Trophoblast cell (in vitro differentiated cells and primary cell): Measurements from ENCODE around the gene NEGR1.

Source experiments
- DNase-seq, 2 donors: peaks; one replicate each; pipeline ENCODE4 v3.0.0-alpha.2; 2016
- H2AFZ ChIP-seq: 2 replicates; pipeline ENCODE4 v1.6.1; 2013; ENCODE audit warnings: low read length, moderate library complexity, mild to moderate bottlenecking; ENCODE audit not compliant: insufficient read depth, poor library complexity
- H2AK5ac ChIP-seq: 2 replicates; pipeline ENCODE4 v1.6.1; 2013; ENCODE audit warnings: mild to moderate bottlenecking, low read length
- H2BK120ac ChIP-seq: 2 replicates; pipeline ENCODE4 v1.6.1; 2013; ENCODE audit warnings: low read length, mild to moderate bottlenecking, moderate library complexity; ENCODE audit not compliant: insufficient read depth, poor library complexity
- H2BK12ac ChIP-seq: 2 replicates; pipeline ENCODE4 v1.6.1; 2013; ENCODE audit warnings: mild to moderate bottlenecking, low read length, moderate library complexity
- H2BK5ac ChIP-seq: 2 replicates; pipeline ENCODE4 v1.6.1; 2013; ENCODE audit warnings: low read length, low read depth, moderate library complexity, mild to moderate bottlenecking; ENCODE audit not compliant: poor library complexity
- H3K14ac ChIP-seq: 2 replicates; pipeline ENCODE4 v1.6.1; 2013; ENCODE audit warnings: mild to moderate bottlenecking, low read length
- H3K18ac ChIP-seq: 2 replicates; pipeline ENCODE4 v1.6.1; 2013; ENCODE audit warnings: mild to moderate bottlenecking, low read length
- H3K23ac ChIP-seq: 2 replicates; pipeline ENCODE4 v1.6.1; 2013; ENCODE audit warnings: low read length
- H3K27ac ChIP-seq: 2 replicates; pipeline ENCODE4 v1.5.1; 2013; ENCODE audit warnings: low read depth, mild to moderate bottlenecking, inconsistent platforms, low read length, moderate library complexity
- H3K27me3 ChIP-seq: 2 replicates; pipeline ENCODE4 v1.6.1; 2013; ENCODE audit warnings: inconsistent platforms, mild to moderate bottlenecking, low read length, moderate library complexity; ENCODE audit not compliant: insufficient read depth
- H3K36me3 ChIP-seq, 2 experiments: 1 replicate in 1 of 2; 2 replicates in 1 of 2; pipeline ENCODE4 v1.6.1; 2013; ENCODE audit warnings: low read length in 2 of 2, mild to moderate bottlenecking in 2 of 2, moderate library complexity in 1 of 2; ENCODE audit not compliant: insufficient read depth in 2 of 2, control insufficient read depth in 1 of 2
- H3K4ac ChIP-seq: 2 replicates; pipeline ENCODE4 v1.6.1; 2013; ENCODE audit warnings: low read depth, mild to moderate bottlenecking, low read length, moderate library complexity
- H3K4me1 ChIP-seq, 2 experiments: 1 replicate in 1 of 2; 2 replicates in 1 of 2; pipeline ENCODE4 v1.6.1; 2013; ENCODE audit warnings: low read length in 2 of 2, mild to moderate bottlenecking in 2 of 2, moderate library complexity in 1 of 2; ENCODE audit not compliant: insufficient read depth in 2 of 2, control insufficient read depth in 1 of 2
- H3K4me2 ChIP-seq: 2 replicates; pipeline ENCODE4 v1.6.1; 2013; ENCODE audit warnings: inconsistent platforms, mild to moderate bottlenecking, low read length, moderate library complexity
- H3K4me3 ChIP-seq: 2 replicates; pipeline ENCODE4 v1.5.1; 2013; ENCODE audit warnings: mild to moderate bottlenecking, low read depth, low read length, inconsistent platforms
- H3K79me1 ChIP-seq: one replicate; pipeline ENCODE4 v1.6.1; 2013; ENCODE audit warnings: low read length
- H3K79me2 ChIP-seq: 2 replicates; pipeline ENCODE4 v1.6.1; 2013; ENCODE audit warnings: low read length, mild to moderate bottlenecking; ENCODE audit not compliant: control insufficient read depth, insufficient read depth, poor library complexity
- H3K9ac ChIP-seq: 2 replicates; pipeline ENCODE4 v1.6.1; 2013; ENCODE audit warnings: mild to moderate bottlenecking, low read length
- H3K9me3 ChIP-seq: 2 replicates; pipeline ENCODE4 v1.6.1; 2013; ENCODE audit warnings: low read depth, mild to moderate bottlenecking, control low read depth, inconsistent platforms, low read length; ENCODE audit not compliant: insufficient read depth
- H4K12ac ChIP-seq: 2 replicates; pipeline ENCODE4 v1.6.1; 2013; ENCODE audit warnings: low read depth, mild to moderate bottlenecking, low read length, moderate library complexity
- H4K8ac ChIP-seq: 2 replicates; pipeline ENCODE4 v1.6.1; 2013; ENCODE audit warnings: low read depth, mild to moderate bottlenecking, low read length, moderate library complexity
- H4K91ac ChIP-seq: one replicate; pipeline ENCODE4 v1.6.1; 2013; ENCODE audit warnings: low read depth, mild to moderate bottlenecking, low read length, moderate library complexity
- WGBS: extraction: QIAGEN DNeasy Blood & Tissue Kit; methylation state at CpG from one replicate; pipeline ENCODE4 v1.1.7; 2013; ENCODE audit warnings: missing lambda C conversion rate; ENCODE audit not compliant: insufficient read length, insufficient coverage; ENCODE audit errors: extremely low coverage; 5-methylcytosine and 5-hydroxymethylcytosine counted together

Gene NEGR1

DNA sequence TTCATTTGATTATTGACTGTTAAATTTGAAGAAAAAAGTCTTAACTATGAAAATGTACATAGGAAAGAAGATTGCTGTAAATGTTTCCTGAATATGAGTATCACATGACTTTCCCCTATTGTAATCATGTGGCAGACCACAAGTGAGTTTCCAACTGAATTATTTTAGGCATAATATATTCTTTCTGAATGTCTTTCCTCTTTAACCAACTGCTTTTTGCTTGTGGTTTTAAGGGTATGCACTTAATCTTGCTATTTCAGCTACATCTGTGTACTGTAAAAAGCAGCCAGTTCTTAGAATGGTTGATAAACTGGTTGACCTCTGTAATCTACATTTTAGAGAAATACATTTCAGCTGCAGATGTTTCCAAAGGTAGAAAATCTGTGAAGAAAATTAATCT, 400.7 kb downstream of the NEGR1 start:
- Histone ChIP-seq H3K79me2 (no peaks in the 10 kb centered on the region), H3K18ac (no peak overlapping the region), H3K36me3 (no peaks in the 10 kb centered on the region), H3K9ac (no peak overlapping the region), H2BK120ac (no peak overlapping the region), H3K27me3 (no peaks in the 10 kb centered on the region), H3K23ac (no peak overlapping the region), H3K4me1 (no peaks in the 10 kb centered on the region), H3K4ac (no peak overlapping the region), H4K12ac (no peak overlapping the region), H3K79me1 (no peaks in the 10 kb centered on the region), H3K4me2 (no peak overlapping the region), H3K9me3 (no peaks in the 10 kb centered on the region), H3K14ac (no peak overlapping the region), H4K91ac (no peak overlapping the region), H3K27ac (no peak overlapping the region), H2BK5ac (no peak overlapping the region), H2BK12ac (no peak overlapping the region), H2AFZ (no peak overlapping the region), H3K4me3 (no peak overlapping the region), H2AK5ac (no peak overlapping the region), H4K8ac (no peak overlapping the region)
- DNase-seq, result no peak

DNA sequence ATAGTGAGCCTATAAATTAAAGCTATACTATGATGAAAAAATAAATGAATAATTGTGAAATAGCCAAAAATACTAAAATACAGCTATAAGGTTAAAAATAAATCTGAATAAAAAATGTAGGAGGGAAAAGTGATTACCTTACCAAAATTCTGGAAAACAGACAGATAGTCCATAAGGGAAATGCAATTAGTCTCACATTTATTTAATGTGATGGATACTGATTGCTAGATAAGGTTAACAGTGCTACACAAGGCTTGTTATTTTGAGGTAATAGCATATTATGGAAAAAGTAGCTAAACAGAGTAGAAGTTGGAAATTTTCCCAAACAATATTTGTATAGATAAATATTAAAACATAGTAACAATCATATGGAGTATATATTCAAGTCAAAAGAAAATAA, 413.0 kb downstream of the NEGR1 start:
- no peak overlapping the region for H2AFZ ChIP-seq
- H3K4me1 ChIP-seq, result no peaks in the 10 kb centered on the region
- H4K8ac ChIP-seq, result no peak overlapping the region
- no peak overlapping the region for H2BK120ac ChIP-seq
- no peak overlapping the region for H3K4ac ChIP-seq
- no peaks in the 10 kb centered on the region for H3K9me3 ChIP-seq
- no peaks in the 10 kb centered on the region for H3K36me3 ChIP-seq
- no peak for DNase-seq
- H4K12ac ChIP-seq, result no peak overlapping the region
- H3K9ac ChIP-seq, result no peak overlapping the region
- no peak overlapping the region for H3K4me3 ChIP-seq
- no peaks in the 10 kb centered on the region for H3K79me1 ChIP-seq
- no peak overlapping the region for H3K23ac ChIP-seq
- no peak overlapping the region for H3K14ac ChIP-seq
- H3K4me2 ChIP-seq, result no peak overlapping the region
- no peak overlapping the region for H3K18ac ChIP-seq
- H2AK5ac ChIP-seq, result no peak overlapping the region
- H2BK12ac ChIP-seq, result no peak overlapping the region
- no peaks in the 10 kb centered on the region for H3K79me2 ChIP-seq
- H3K27ac ChIP-seq, result no peak overlapping the region
- no peak overlapping the region for H2BK5ac ChIP-seq
- H3K27me3 ChIP-seq, result no peaks in the 10 kb centered on the region
- H4K91ac ChIP-seq, result no peak overlapping the region

DNA sequence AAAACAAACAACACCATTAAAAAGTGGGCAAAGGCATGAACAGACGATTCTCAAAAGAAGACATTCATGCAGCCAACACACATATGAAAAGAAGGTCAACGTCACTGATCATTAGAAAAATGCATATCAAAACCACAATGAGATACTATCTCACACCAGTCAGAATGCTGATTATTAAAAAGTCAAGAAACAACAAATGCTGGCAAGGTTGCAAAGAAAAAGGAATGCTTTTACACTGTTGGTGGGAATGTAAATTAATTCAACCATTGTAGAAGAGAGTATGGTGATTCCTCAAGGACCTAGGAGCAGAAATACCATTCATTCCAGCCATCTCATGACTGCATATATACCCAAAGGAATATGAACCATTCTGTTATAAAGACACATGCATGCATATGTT, 419.6 kb downstream of the NEGR1 start:
- H3K4ac ChIP-seq, result no peak overlapping the region
- no peak overlapping the region for H3K14ac ChIP-seq
- H4K12ac ChIP-seq, result no peak overlapping the region
- no peaks in the 10 kb centered on the region for H3K36me3 ChIP-seq
- H3K18ac ChIP-seq, result no peak overlapping the region
- no peak overlapping the region for H4K91ac ChIP-seq
- WGBS, result no CpG with 5 or more reads among the region's 2 CpGs
- no peak overlapping the region for H3K27ac ChIP-seq
- no peak overlapping the region for H3K4me2 ChIP-seq
- H2BK12ac ChIP-seq, result no peak overlapping the region
- no peaks in the 10 kb centered on the region for H3K79me2 ChIP-seq
- H3K79me1 ChIP-seq, result no peaks in the 10 kb centered on the region
- H3K4me1 ChIP-seq, result no peaks in the 10 kb centered on the region
- H3K4me3 ChIP-seq, result no peak overlapping the region
- H3K27me3 ChIP-seq, result no peaks in the 10 kb centered on the region
- no peak overlapping the region for H2BK5ac ChIP-seq
- no peak for DNase-seq
- no peak overlapping the region for H3K9ac ChIP-seq
- H2AFZ ChIP-seq, result no peak overlapping the region
- no peak overlapping the region for H2AK5ac ChIP-seq
- H2BK120ac ChIP-seq, result no peak overlapping the region
- H4K8ac ChIP-seq, result no peak overlapping the region
- H3K23ac ChIP-seq, result no peak overlapping the region
- no peaks in the 10 kb centered on the region for H3K9me3 ChIP-seq

DNA sequence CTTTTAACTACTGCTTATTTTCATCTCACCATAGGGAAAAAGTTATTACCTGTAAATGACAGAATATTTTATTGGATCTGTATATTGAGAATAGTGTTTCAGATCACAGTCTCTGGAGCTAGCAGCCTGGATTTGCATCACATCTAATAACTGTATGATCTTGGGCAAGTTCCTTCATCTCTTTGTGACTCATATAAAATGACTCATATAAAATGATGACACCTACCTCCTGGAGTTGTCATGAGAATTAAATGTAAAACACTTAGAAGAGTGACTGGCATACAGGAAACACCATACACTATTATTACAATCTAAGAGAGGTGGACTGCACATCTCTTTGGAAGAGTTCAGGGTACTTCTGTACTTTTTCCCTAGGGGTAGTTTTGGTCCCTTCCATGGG, 421.3 kb downstream of the NEGR1 start:
- Histone ChIP-seq H3K79me1 (no peaks in the 10 kb centered on the region), H2BK12ac (no peak overlapping the region), H3K9ac (no peak overlapping the region), H3K14ac (no peak overlapping the region), H2BK120ac (no peak overlapping the region), H4K91ac (no peak overlapping the region), H3K27ac (no peak overlapping the region), H3K4me3 (no peak overlapping the region), H4K12ac (no peak overlapping the region), H4K8ac (no peak overlapping the region), H3K9me3 (no peaks in the 10 kb centered on the region), H2AK5ac (no peak overlapping the region), H3K23ac (no peak overlapping the region), H3K36me3 (no peaks in the 10 kb centered on the region), H3K27me3 (no peaks in the 10 kb centered on the region), H3K18ac (no peak overlapping the region), H2AFZ (no peak overlapping the region), H2BK5ac (no peak overlapping the region), H3K4me2 (no peak overlapping the region), H3K4me1 (no peaks in the 10 kb centered on the region), H3K4ac (no peak overlapping the region), H3K79me2 (no peaks in the 10 kb centered on the region)
- peak in 1 of 2 donors; percentile 10 for DNase-seq

DNA sequence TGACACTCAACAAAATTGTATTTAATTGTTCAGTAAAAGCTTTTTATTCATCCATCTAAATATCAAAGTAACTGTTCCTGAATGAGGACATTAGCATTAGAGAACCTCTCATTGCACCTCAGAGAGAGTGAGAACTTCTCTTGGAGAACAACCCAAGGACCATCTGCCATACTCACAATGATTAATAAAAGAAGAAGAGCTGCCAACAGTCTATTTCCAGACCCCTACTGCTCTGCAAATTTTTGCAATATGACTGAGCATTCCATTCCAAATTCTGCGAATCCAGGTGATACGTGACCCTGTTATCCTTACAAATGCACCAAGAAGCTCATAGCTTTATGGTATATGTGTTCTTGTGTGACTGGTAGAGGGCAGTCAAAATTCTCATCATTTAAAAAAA, 422.5 kb downstream of the NEGR1 start:
- no peak overlapping the region for H3K4me2 ChIP-seq
- no peak overlapping the region for H2AFZ ChIP-seq
- no peak overlapping the region for H3K14ac ChIP-seq
- no peak overlapping the region for H3K18ac ChIP-seq
- no peak overlapping the region for H2BK12ac ChIP-seq
- DNase-seq, result no peak
- H4K91ac ChIP-seq, result no peak overlapping the region
- no peak overlapping the region for H3K27ac ChIP-seq
- no peaks in the 10 kb centered on the region for H3K27me3 ChIP-seq
- H3K79me1 ChIP-seq, result no peaks in the 10 kb centered on the region
- H2AK5ac ChIP-seq, result no peak overlapping the region
- H2BK5ac ChIP-seq, result no peak overlapping the region
- H3K9me3 ChIP-seq, result no peaks in the 10 kb centered on the region
- H2BK120ac ChIP-seq, result no peak overlapping the region
- H3K4me3 ChIP-seq, result no peak overlapping the region
- H3K4ac ChIP-seq, result no peak overlapping the region
- no peak overlapping the region for H4K12ac ChIP-seq
- no CpG with 5 or more reads among the region's 2 CpGs for WGBS
- no peak overlapping the region for H4K8ac ChIP-seq
- no peaks in the 10 kb centered on the region for H3K36me3 ChIP-seq
- H3K23ac ChIP-seq, result no peak overlapping the region
- no peaks in the 10 kb centered on the region for H3K79me2 ChIP-seq
- H3K9ac ChIP-seq, result no peak overlapping the region
- no peaks in the 10 kb centered on the region for H3K4me1 ChIP-seq
